Measurements from ENCODE around the gene OVOL2.

Gene OVOL2

GRCh38 chr20:17976305-17976704 lies 81.4 kb downstream of the OVOL2 start:
- H3K27me3 ChIP-seq (ENCODE audit: insufficient read depth, poor library complexity, severe bottlenecking) = no peaks in the 10 kb centered on the region
- TF ChIP-seq SPI1 (IDR thresholded peaks at IDR 0.05; ENCODE audit: borderline replicate concordance, low read depth) (no peak), CTCF (IDR thresholded peaks at IDR 0.05; ENCODE audit: insufficient read depth, low read length) (no peak), GABPA (IDR thresholded peaks at IDR 0.05; ENCODE audit: low read depth) (no peak), REST (IDR thresholded peaks at IDR 0.05; ENCODE audit: insufficient replicate concordance, low read depth) (no peak), POLR2AphosphoS5 (IDR thresholded peaks at IDR 0.05; ENCODE audit: low read depth) (no peak)
- no peak overlapping the region for H3K4me3 ChIP-seq (replicated peaks; ENCODE audit: insufficient read depth, low read length)
- no peak overlapping the region for H3K27ac ChIP-seq (replicated peaks)
- no peak for DNase-seq (ENCODE audit: low read depth in 1 of 2, low spot score in 1 of 2)
